Glomerular visceral epithelial cell (primary cell): ENCODE measurements around the gene DPP10.
"Not testable (repeated sequence)": the region's sequence is repeated elsewhere in the genome, so short reads cannot be mapped to it uniquely, and the experiment has no call there.

Experiments used
- DNase-seq: peaks from one replicate; pipeline ENCODE4 v3.0.0-alpha.2; 2016; ENCODE audit errors: extremely low spot score

The DPP10 gene

DNA sequence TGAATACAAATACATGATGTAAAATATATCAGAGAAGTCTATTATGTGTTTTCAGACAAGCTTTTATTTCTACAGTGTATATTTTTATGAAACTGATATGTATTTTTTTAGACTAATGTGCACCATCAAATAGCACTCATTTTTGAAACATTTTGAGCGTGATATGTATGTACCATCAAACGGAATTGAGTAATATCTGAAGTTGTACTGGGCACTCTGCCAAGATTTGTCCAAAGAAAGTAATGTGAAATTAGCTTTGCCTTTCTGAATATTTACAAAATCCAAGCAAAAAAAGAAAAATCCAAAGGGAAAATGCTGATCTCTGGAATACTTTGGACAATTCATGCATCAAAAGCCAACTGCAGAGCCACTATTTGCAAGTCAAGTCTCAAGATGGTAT lies 972.0 kb downstream of the DPP10 start:
- DNase-seq = no peak

DNA sequence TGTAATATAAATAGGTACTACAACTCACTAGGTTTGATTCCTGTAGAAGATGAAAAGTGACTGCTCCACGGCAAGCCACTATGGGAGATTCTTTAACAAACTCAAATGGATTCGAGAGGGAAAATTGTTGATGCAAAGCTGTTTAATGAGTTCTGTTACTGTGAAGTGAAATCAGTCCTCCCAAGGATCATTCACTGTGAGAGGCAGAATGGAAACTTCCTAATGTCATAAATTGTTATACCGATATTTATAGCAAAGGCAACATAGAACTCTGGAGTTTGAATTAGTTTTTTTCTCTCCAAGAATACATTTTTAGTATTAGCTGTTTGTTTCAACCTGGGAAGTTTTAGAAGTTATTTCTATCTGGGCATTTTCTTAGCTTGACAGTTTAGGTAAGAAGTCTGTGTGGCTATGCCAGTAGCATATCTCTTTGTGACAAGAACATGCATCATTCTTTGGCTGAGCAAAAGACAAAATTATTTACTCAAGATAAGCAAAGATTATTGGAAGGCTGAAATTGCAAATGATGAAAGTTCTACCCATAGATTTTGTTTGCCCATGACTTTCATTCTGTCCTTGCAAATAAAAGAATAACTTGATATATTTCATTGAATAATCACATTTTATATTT lies 979.7 kb downstream of the DPP10 start:
- no peak for DNase-seq

DNA sequence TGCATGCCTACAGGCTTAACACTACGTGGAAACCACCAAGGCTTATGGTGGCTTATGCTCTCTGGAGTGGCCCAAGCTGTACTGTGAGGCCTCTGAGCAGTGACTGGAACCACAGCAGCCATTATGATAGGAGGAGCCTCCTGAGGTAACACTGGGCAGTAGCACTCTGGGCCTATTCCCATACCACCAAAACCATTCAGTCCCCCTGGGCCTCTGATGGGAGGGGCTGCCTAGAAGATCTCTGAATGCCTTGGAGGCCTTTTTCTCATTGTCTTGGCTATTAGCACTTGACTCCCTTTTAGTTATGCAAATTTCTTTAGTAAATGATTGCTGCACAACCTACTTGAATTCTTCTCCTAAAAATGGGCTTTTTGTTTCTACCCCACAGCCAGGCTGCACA lies 985.0 kb downstream of the DPP10 start:
- no peak for DNase-seq

- DNase-seq = not testable (repeated sequence)
Observed at GRCh38 chr2:115440746-115441145, 998.3 kb downstream of the DPP10 start.

- no peak for DNase-seq
Observed at GRCh38 chr2:115443539-115444185, 1001.2 kb downstream of the DPP10 start.

DNA sequence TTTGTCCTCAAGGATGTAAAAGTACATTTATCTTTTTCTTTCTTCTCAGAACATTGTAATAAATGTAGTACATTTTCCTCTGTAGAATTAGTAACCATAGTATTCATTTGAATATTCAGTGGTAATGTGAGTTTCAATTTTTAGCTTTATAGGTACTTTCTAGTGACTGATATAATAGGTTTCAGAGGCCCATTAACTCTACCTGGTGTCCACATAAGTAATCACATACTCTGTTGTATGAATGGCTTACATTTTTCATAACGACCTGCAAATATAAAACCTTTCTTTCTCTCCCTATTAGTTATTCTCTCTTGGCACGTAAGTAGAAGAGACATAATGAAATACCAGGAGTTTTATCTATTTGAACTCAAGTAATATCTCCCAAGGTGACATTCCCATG lies 1017.6 kb downstream of the DPP10 start:
- no peak for DNase-seq

DNA sequence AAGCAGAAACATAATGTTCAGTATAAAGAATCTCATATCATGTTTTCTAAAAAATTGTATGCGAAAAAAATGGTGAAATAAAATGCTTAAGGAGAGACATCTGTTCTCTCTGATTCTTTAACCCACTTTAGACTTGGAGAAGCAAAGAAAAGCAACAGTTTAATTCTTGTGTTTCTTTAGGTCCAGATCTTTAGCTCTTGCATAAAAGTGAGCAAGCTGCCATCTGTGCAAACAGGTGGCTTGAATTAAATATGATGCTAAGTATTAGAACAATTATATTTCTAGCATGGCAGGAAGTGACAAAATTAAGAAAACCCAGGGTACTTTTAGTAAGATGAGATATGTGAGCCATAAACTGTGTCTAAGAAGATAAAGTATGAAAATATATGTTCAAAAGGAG lies 1038.3 kb downstream of the DPP10 start:
- no peak for DNase-seq

GRCh38 chr2:115481842-115482241 lies 1039.4 kb downstream of the DPP10 start:
- DNase-seq = no peak

DNA sequence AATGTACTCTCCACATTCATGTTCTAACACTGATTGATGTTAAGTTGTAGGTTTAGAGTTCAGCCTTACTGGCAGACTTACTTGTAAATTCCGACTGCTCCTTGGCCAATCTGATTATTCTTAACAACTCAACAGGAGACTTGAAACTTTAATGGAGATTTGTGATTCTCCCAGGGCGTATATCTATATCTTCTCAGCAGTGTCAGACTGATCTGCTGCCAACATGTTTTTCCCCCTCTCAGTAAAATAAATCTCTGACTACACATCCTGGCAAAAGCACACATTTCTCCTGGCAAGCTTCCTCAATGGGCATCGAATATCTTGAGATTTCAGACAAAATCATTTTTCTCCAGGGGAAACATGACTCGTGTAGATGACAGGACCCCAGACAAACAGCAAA lies 1041.2 kb downstream of the DPP10 start:
- DNase-seq = no peak

DNA sequence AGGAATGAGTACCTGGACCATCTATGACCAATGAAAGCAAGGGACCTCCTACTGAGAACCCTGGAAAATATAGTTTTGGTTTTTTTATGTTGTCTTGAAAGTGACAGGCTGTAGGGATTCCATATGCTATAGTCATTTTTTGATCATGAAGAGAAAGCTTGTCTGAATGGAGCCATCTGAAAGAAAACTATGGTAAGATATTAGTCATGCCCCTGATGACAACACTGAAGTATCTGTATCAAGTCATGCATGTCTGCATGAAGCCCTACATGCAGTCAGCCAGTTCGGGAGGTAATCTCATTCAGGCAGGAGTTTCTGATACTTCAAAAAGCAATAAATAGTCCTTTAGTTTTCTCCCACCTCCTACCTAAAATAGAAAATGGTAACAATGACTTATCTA lies 1042.0 kb downstream of the DPP10 start:
- DNase-seq = no peak

GRCh38 chr2:115484983-115485382 lies 1042.5 kb downstream of the DPP10 start:
- DNase-seq = no peak

DNA sequence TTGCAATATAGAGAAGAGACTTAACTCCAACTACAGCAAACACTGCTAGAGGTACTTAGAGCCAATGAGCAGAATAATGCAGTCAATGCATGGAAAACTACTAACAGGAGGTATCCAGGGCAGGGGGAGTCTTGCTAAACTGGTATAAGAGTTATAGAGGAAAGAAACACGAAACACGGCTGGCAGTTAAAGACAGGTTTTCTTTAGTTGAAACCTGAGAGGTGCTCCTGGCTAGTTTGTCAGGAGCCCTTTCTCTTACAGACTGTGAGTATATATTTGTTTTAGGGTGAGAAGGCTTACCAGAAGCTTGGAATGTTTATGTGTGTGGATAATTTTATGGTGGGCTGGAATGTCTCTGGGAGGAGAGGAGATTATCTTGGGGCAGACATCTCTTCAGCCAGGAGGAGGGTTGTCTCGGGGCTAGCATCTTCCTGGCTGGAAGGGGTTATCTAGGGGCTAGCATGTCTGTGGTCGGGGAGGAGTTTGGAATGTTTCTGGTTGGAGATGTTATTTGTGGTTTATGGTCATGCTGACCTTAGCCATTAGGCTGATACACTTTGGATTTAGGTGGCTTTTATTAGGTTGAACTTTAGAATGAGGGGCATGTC lies 1048.8 kb downstream of the DPP10 start:
- no peak for DNase-seq

DNA sequence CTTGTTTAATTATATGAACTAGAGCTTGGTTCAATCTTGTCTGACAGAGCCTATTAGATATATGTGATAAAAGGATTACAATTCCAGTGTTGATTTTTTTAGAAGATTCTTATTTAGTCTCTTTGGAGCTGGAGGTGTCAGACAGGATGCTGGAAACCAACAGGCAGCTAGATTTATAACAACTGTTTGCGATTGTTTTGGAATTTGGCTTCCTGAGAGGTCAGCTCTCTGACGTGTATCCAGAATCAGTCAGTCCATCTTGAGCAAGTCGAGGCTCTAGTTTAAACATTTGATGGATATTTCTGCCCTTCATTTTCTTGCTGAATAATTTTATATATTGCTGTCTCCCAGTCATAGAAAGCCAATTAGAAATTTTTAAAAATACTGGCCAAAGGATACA lies 1062.9 kb downstream of the DPP10 start:
- no peak for DNase-seq

DNA sequence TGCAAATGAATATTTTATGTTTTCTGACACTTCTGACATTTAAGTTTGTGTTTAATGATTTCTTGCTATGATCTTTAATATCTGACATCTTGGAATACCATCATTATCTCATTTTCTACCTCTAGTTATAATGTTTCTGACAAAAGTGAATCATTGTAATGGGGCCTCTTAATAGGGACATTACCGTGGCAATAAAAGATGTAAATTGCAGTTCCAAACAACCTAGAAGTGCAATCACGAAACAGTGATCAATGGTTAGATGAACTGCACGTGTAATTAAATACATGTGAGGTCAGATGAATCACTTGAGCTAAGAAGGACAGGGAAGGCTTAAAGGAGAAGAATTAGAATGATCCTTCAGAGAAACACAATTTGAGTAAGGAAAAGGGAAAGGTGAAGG lies 1078.3 kb downstream of the DPP10 start:
- no peak for DNase-seq

GRCh38 chr2:115524452-115524851 lies 1082.0 kb downstream of the DPP10 start:
- DNase-seq = no peak

DNA sequence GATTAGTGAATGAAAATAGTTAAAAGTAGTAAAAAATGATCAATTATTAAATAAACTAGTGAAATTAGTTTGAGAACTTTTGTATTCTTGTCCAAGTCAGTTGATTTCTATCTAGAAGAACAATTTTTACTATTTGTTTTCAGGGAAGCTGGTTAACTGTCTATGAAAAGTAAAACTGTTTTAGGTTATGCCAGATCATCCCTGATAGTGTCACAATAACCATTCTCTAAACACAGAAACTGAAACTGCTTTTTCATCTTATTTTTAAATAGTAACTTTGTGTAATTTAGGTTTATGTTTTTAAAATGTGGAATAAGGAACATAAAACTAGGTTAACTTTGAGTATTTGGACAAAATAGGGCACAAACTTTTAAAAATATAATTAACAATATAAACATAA lies 1087.2 kb downstream of the DPP10 start:
- no peak for DNase-seq

GRCh38 chr2:115533081-115533480 lies 1090.6 kb downstream of the DPP10 start:
- no peak for DNase-seq

DNA sequence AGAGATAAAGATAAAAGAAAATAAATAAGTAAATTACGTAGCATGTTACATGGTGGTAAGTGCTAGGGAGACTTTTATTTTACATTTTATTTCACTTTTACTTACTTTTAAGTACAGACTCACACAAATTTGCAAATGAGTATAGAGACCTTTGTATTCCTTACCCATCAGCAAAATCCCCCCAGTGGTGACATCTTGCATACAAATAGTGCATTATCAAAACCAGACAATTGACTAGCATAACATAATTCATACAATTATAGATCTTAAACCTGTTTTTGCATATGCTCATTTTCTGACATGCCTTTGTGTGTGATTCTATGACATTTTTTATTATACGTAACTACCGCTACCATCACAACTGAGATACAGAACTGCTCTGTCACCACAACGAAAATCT lies 1099.4 kb downstream of the DPP10 start:
- no peak for DNase-seq

DNA sequence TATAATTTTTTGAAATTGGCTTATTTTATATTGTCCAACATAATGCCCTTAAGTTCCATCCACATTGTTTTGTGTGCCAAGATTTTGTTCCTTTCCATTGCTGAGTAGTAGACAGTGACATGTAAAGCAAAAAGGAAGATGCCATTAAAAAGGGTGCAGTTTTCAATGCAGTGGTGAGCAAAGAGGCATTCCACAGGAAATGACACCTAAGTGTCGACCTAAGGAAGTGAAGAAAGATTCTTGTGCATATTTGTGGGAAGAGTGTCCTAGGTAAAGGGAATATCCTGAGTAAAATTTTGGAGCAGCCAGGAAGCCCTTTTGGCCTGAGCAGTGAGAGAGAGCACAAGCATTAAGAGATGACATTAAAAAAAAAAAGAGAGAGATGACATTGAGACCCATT lies 1099.9 kb downstream of the DPP10 start:
- DNase-seq = no peak

GRCh38 chr2:115543024-115543423 lies 1100.6 kb downstream of the DPP10 start:
- DNase-seq = no peak

DNA sequence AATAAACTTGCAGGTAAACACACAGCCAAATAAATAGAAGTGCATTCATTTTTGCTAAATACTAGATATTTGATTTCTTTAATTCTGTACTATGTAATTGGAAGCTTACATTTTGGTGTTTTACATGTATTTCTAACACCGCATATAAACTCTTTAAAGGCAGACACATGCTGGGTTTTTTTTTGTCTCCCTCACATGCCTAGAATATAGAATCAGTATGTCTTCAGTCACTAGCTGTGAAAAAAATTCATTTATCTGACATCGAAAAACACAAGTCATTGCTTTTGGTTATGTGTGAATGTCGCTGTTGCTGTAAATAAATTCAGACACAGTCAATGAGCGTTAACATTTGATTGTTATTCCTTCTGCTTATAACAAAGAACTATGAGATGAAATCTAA lies 1101.0 kb downstream of the DPP10 start:
- no peak for DNase-seq

- DNase-seq = no peak
Observed at GRCh38 chr2:115549611-115550130, 1107.2 kb downstream of the DPP10 start.

- no peak for DNase-seq
Observed at GRCh38 chr2:115552726-115553125, 1110.3 kb downstream of the DPP10 start.
